Suppressor macrophage (primary cell): Measurements from ENCODE around the gene KRT73.
"Not testable (repeated sequence)": the region's sequence is repeated elsewhere in the genome, so short reads cannot be mapped to it uniquely, and the experiment has no call there.

Experiments
- DNase-seq, 4 experiments: peaks; one replicate each; pipeline ENCODE4 v3.0.0-alpha.2; 2020 to 2022

KRT73 gene

GRCh38 chr12:52600071-52600470, 18.3 kb downstream of the KRT73 start:
- DNase-seq, result no peak

GRCh38 chr12:52598966-52599365, 19.4 kb downstream of the KRT73 start:
- no peak for DNase-seq

- DNase-seq, result not testable (repeated sequence)
Measured at GRCh38 chr12:52594237-52594636, 24.1 kb downstream of the KRT73 start.

- no peak for DNase-seq
Measured at GRCh38 chr12:52591521-52591920, 26.8 kb downstream of the KRT73 start.

GRCh38 chr12:52590021-52590420, 28.3 kb downstream of the KRT73 start:
- no peak for DNase-seq

GRCh38 chr12:52587563-52587962, 30.8 kb downstream of the KRT73 start:
- no peak for DNase-seq

- no peak for DNase-seq
Measured at GRCh38 chr12:52585946-52586345, 32.4 kb downstream of the KRT73 start.

- peak; percentile 55 to 80 (median 74) for DNase-seq
Measured at GRCh38 chr12:52585066-52585465, 33.3 kb downstream of the KRT73 start.

- no peak for DNase-seq
Measured at GRCh38 chr12:52584156-52584682, 34.1 kb downstream of the KRT73 start.

- peak; percentile 82 to 89 (median 85) for DNase-seq
Measured at GRCh38 chr12:52582971-52583456, 35.3 kb downstream of the KRT73 start.

- DNase-seq, result no peak
Measured at GRCh38 chr12:52582486-52582885, 35.9 kb downstream of the KRT73 start.

- no peak for DNase-seq
Measured at GRCh38 chr12:52581481-52581880, 36.9 kb downstream of the KRT73 start.

- DNase-seq, result no peak
Measured at GRCh38 chr12:52581066-52581465, 37.3 kb downstream of the KRT73 start.

GRCh38 chr12:52580496-52580895, 37.9 kb downstream of the KRT73 start:
- no peak for DNase-seq

GRCh38 chr12:52579468-52580465, 38.6 kb downstream of the KRT73 start:
- no peak for DNase-seq

GRCh38 chr12:52578469-52578868, 39.9 kb downstream of the KRT73 start:
- DNase-seq, result no peak

GRCh38 chr12:52577316-52577715, 41.0 kb downstream of the KRT73 start:
- no peak for DNase-seq

GRCh38 chr12:52575948-52576347, 42.4 kb downstream of the KRT73 start:
- DNase-seq, result no peak

GRCh38 chr12:52575256-52575655, 43.1 kb downstream of the KRT73 start:
- no peak for DNase-seq

- DNase-seq, result no peak
Measured at GRCh38 chr12:52573743-52574142, 44.6 kb downstream of the KRT73 start, which contains the start of gene KRT74. Gene KRT74, minus strand, starts transcription at chr12:52573843. Its CDS starts 66 bp downstream, at chr12:52573777.

GRCh38 chr12:52573306-52573705, 45.1 kb downstream of the KRT73 start:
- no peak for DNase-seq

- no peak for DNase-seq
Measured at GRCh38 chr12:52570511-52570910, 47.8 kb downstream of the KRT73 start.

GRCh38 chr12:52568111-52568510, 50.2 kb downstream of the KRT73 start:
- DNase-seq, result no peak

- no peak for DNase-seq
Measured at GRCh38 chr12:52566847-52567291, 51.5 kb downstream of the KRT73 start.
